ENCODE data around the gene OOSP1. TPM values are rescaled to one million over a fixed set of nuclear protein-coding genes. Genes with fewer than 3 reads are reported as not detected.

The OOSP1 gene
- total and polyA plus RNA-seq, 9 donors: not detected

Other genes starting within 250 kb of the OOSP1 start
- gene OR10V1, start 224.6 kb upstream of the OOSP1 start, total RNA-seq: not detected
- gene OR10V1, start 224.6 kb upstream of the OOSP1 start, polyA plus RNA-seq (ENCODE audit: insufficient read depth in 1 of 8, insufficient read length in 8 of 8, low replicate concordance in 1 of 8): not detected
- 4.7 TPM for gene STX3, start 183.1 kb upstream of the OOSP1 start, total RNA-seq
- gene STX3, start 183.1 kb upstream of the OOSP1 start, polyA plus RNA-seq (ENCODE audit: insufficient read depth in 1 of 8, insufficient read length in 8 of 8, low replicate concordance in 1 of 8): 1 to 10 TPM; 3.1 to 8.9 (median 4.3) TPM
- 37.2 TPM for gene MRPL16, start 127.7 kb upstream of the OOSP1 start, total RNA-seq
- 10 to 100 TPM; 32.8 to 38.6 (median 36.6) TPM for gene MRPL16, start 127.7 kb upstream of the OOSP1 start, polyA plus RNA-seq (ENCODE audit: insufficient read depth in 1 of 8, insufficient read length in 8 of 8, low replicate concordance in 1 of 8)
- not detected for gene CBLIF, start 92.9 kb upstream of the OOSP1 start, total RNA-seq
- under 1 TPM in 2 of 8 donors, not detected in 6; 0.21 to 0.49 TPM for gene CBLIF, start 92.9 kb upstream of the OOSP1 start, polyA plus RNA-seq (ENCODE audit: insufficient read depth in 1 of 8, insufficient read length in 8 of 8, low replicate concordance in 1 of 8)
- not detected for gene TCN1, start 71.9 kb upstream of the OOSP1 start, total RNA-seq
- under 1 TPM in 4 of 8 donors, not detected in 4; 0.20 to 0.38 (median 0.28) TPM for gene TCN1, start 71.9 kb upstream of the OOSP1 start, polyA plus RNA-seq (ENCODE audit: insufficient read depth in 1 of 8, insufficient read length in 8 of 8, low replicate concordance in 1 of 8)
- gene OOSP3, start 59.6 kb upstream of the OOSP1 start, total RNA-seq: not detected
- gene OOSP3, start 59.6 kb upstream of the OOSP1 start, polyA plus RNA-seq (ENCODE audit: insufficient read depth in 1 of 8, insufficient read length in 8 of 8, low replicate concordance in 1 of 8): not detected
- not detected for gene OOSP4A, start 25.6 kb downstream of the OOSP1 start, total RNA-seq
- gene OOSP4A, start 25.6 kb downstream of the OOSP1 start, polyA plus RNA-seq (ENCODE audit: insufficient read depth in 1 of 8, insufficient read length in 8 of 8, low replicate concordance in 1 of 8): not detected
- gene OOSP4B, start 78.7 kb downstream of the OOSP1 start, total RNA-seq: not detected
- gene OOSP4B, start 78.7 kb downstream of the OOSP1 start, polyA plus RNA-seq (ENCODE audit: insufficient read depth in 1 of 8, insufficient read length in 8 of 8, low replicate concordance in 1 of 8): not detected
- gene OOSP2, start 102.0 kb downstream of the OOSP1 start, total RNA-seq: not detected
- gene OOSP2, start 102.0 kb downstream of the OOSP1 start, polyA plus RNA-seq (ENCODE audit: insufficient read depth in 1 of 8, insufficient read length in 8 of 8, low replicate concordance in 1 of 8): not detected
- 0.49 TPM for gene MS4A3, start 118.2 kb downstream of the OOSP1 start, total RNA-seq
- gene MS4A3, start 118.2 kb downstream of the OOSP1 start, polyA plus RNA-seq (ENCODE audit: insufficient read depth in 1 of 8, insufficient read length in 8 of 8, low replicate concordance in 1 of 8): 1 to 10 TPM in 4 of 8 donors, under 1 TPM in 4; 0.36 to 2.0 (median 0.99) TPM
- 0.40 TPM for gene MS4A2, start 150.2 kb downstream of the OOSP1 start, total RNA-seq
- gene MS4A2, start 150.2 kb downstream of the OOSP1 start, polyA plus RNA-seq (ENCODE audit: insufficient read depth in 1 of 8, insufficient read length in 8 of 8, low replicate concordance in 1 of 8): under 1 TPM in 7 of 8 donors, not detected in 1; 0.05 to 0.29 (median 0.20) TPM
- gene MS4A6A, start 244.7 kb downstream of the OOSP1 start, total RNA-seq: 27.6 TPM
- gene MS4A6A, start 244.7 kb downstream of the OOSP1 start, polyA plus RNA-seq (ENCODE audit: insufficient read depth in 1 of 8, insufficient read length in 8 of 8, low replicate concordance in 1 of 8): 10 to 100 TPM; 18.8 to 29.2 (median 23.1) TPM

Data from muscle of leg (tissue), 9 donors.